ENCODE data around the gene CEP85L. TPM values are rescaled to one million over a fixed set of nuclear protein-coding genes. Genes with fewer than 3 reads are reported as not detected.

The CEP85L gene
- total and polyA plus RNA-seq, 4 donors: 1.1 to 21.3 (median 9.4) TPM

GRCh38 chr6:118522422-118522821, 129.0 kb downstream of the CEP85L start:
- H3K27me3 ChIP-seq (ENCODE audit: control insufficient read depth in 1 of 2, insufficient read depth in 2 of 2, low read length in 1 of 2): no peaks in the 10 kb centered on the region
- H3K9me3 ChIP-seq (ENCODE audit: control insufficient read depth, low read length): no peaks in the 10 kb centered on the region
- H3K36me3 ChIP-seq (ENCODE audit: control insufficient read depth in 1 of 2, insufficient read depth in 2 of 2, low read length in 1 of 2): no peaks in the 10 kb centered on the region
- ATAC-seq (ENCODE audit: low FRiP score) (no peak), DNase-seq (no peak)
- peaks cover 0 to 2% of the 10 kb centered on the region in 2 donors for H3K4me1 ChIP-seq (ENCODE audit: control insufficient read depth in 1 of 2, insufficient read depth in 2 of 2, low read length in 2 of 2)
- H3K27ac ChIP-seq (ENCODE audit: low read depth in 1 of 2, low read length in 2 of 2): no peak overlapping the region
- no peak overlapping the region for H3K4me3 ChIP-seq (ENCODE audit: low read length in 2 of 2)
- 94 to 97% methylated on average over 4 of the region's 4 CpGs for WGBS, 2 donors
- intact Hi-C loops (cut with DNase I): no loop called here

- Histone ChIP-seq H3K9me3 (ENCODE audit: control insufficient read depth, low read length) (no peaks in the 10 kb centered on the region), H3K4me1 (ENCODE audit: control insufficient read depth in 1 of 2, insufficient read depth in 2 of 2, low read length in 2 of 2) (peaks cover 0 to 3% of the 10 kb centered on the region in 2 donors), H3K27me3 (ENCODE audit: control insufficient read depth in 1 of 2, insufficient read depth in 2 of 2, low read length in 1 of 2) (no peaks in the 10 kb centered on the region), H3K4me3 (ENCODE audit: low read length in 2 of 2) (no peak overlapping the region), H3K27ac (ENCODE audit: low read depth in 1 of 2, low read length in 2 of 2) (peak overlapping the region in 1 of 2 donors; percentile 76), H3K36me3 (ENCODE audit: control insufficient read depth in 1 of 2, insufficient read depth in 2 of 2, low read length in 1 of 2) (no peaks in the 10 kb centered on the region)
- intact Hi-C loops (cut with DNase I): loop anchor here (5.0 kb wide), 2 partner anchors 38 to 43 kb away; no protein-coding TSS in a partner anchor
- 3 to 13% methylated on average over 3 of the region's 3 CpGs for WGBS, 2 donors
- ATAC-seq (ENCODE audit: low FRiP score): peak; percentile 68
- DNase-seq: no peak
These were observed 136.7 kb downstream of the CEP85L start for GRCh38 chr6:118514689-118515088.

DNA sequence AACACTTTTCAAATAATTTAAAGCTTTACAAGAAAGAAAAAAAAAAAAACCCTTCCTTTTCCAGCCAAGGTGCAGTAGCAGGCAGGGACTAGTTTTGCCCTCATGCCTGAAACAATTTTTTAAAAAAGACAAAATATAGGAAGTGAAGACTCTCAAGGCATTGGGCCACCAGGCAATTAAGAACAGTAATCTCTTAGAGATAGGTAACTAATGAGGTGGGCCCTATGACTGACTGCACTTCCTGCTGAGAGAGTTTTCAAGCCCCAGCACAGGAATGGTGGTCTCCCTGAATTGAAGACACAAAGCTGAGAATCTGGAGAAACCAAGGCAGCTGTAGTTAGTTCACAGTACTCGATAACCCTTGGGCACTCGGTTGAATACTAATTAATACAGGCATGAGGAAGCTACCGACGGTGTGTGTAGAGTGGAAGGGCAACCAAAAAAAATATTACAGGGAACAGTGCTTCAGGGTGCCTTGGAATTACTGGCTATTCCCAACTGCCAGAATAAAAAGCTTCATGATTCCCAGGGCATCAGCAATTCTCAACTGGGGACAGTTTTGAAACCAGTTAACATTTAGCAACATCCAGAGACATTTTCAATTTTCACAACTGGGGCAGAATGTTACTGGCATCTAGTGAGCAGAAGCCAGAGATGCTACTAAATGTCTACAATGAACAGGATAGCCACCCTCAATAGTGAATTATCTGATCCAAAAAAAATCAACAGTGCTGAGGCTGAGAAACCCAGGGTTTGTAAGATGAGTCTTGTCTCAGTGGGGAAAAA, 139.3 kb downstream of the CEP85L start:
- Histone ChIP-seq H3K27ac (ENCODE audit: low read depth in 1 of 2, low read length in 2 of 2) (peak overlapping the region; percentile 22 to 66), H3K4me1 (ENCODE audit: control insufficient read depth in 1 of 2, insufficient read depth in 2 of 2, low read length in 2 of 2) (peaks cover 0 to 3% of the 10 kb centered on the region in 2 donors), H3K9me3 (ENCODE audit: control insufficient read depth, low read length) (no peaks in the 10 kb centered on the region), H3K27me3 (ENCODE audit: control insufficient read depth in 1 of 2, insufficient read depth in 2 of 2, low read length in 1 of 2) (no peaks in the 10 kb centered on the region), H3K4me3 (ENCODE audit: low read length in 2 of 2) (no peak overlapping the region), H3K36me3 (ENCODE audit: control insufficient read depth in 1 of 2, insufficient read depth in 2 of 2, low read length in 1 of 2) (no peaks in the 10 kb centered on the region)
- intact Hi-C loops (cut with DNase I): loop anchor here (5.0 kb wide), 2 partner anchors 40 to 45 kb away; no protein-coding TSS in a partner anchor
- WGBS, 2 donors: 28 to 34% methylated on average over 4 of the region's 4 CpGs
- no peak for ATAC-seq (ENCODE audit: low FRiP score)
- DNase-seq: no peak

- intact Hi-C loops (cut with DNase I): loop anchor here (2.0 to 10.0 kb wide), 5 partner anchors 73 to 224 kb away; no protein-coding TSS in a partner anchor
- no peak for ATAC-seq (ENCODE audit: low FRiP score)
These were observed 142.3 kb downstream of the CEP85L start for GRCh38 chr6:118509009-118509617.

GRCh38 chr6:118507636-118508035, 143.8 kb downstream of the CEP85L start:
- Histone ChIP-seq H3K4me3 (ENCODE audit: low read length in 2 of 2) (no peak overlapping the region), H3K27ac (ENCODE audit: low read depth in 1 of 2, low read length in 2 of 2) (no peak overlapping the region), H3K27me3 (ENCODE audit: control insufficient read depth in 1 of 2, insufficient read depth in 2 of 2, low read length in 1 of 2) (no peaks in the 10 kb centered on the region), H3K9me3 (ENCODE audit: control insufficient read depth, low read length) (no peaks in the 10 kb centered on the region), H3K36me3 (ENCODE audit: control insufficient read depth in 1 of 2, insufficient read depth in 2 of 2, low read length in 1 of 2) (no peaks in the 10 kb centered on the region), H3K4me1 (ENCODE audit: control insufficient read depth in 1 of 2, insufficient read depth in 2 of 2, low read length in 2 of 2) (peaks cover 2 to 3% of the 10 kb centered on the region in 2 donors)
- ATAC-seq (ENCODE audit: low FRiP score) (no peak), DNase-seq (no peak)
- WGBS, 2 donors: 95 to 98% methylated on average over 1 of the region's 1 CpG
- intact Hi-C loops (cut with DNase I): loop anchor here (2.0 to 10.0 kb wide), 5 partner anchors 75 to 223 kb away; no protein-coding TSS in a partner anchor

More at GRCh38 chr6:118509009-118509617, 142.3 kb downstream of the CEP85L start:
- Histone ChIP-seq H3K4me3 (ENCODE audit: low read length in 2 of 2) (no peak overlapping the region), H3K9me3 (ENCODE audit: control insufficient read depth, low read length) (no peaks in the 10 kb centered on the region), H3K36me3 (ENCODE audit: control insufficient read depth in 1 of 2, insufficient read depth in 2 of 2, low read length in 1 of 2) (no peaks in the 10 kb centered on the region), H3K27ac (ENCODE audit: low read depth in 1 of 2, low read length in 2 of 2) (no peak overlapping the region), H3K4me1 (ENCODE audit: control insufficient read depth in 1 of 2, insufficient read depth in 2 of 2, low read length in 2 of 2) (peaks cover 2 to 3% of the 10 kb centered on the region in 2 donors), H3K27me3 (ENCODE audit: control insufficient read depth in 1 of 2, insufficient read depth in 2 of 2, low read length in 1 of 2) (no peaks in the 10 kb centered on the region)
- no peak for DNase-seq
- 8 to 12% methylated on average over 3 of the region's 3 CpGs for whole genome bisulfite sequencing, 2 donors

GRCh38 chr6:118506071-118506638, 145.2 kb downstream of the CEP85L start:
- H3K27ac ChIP-seq (ENCODE audit: low read depth in 1 of 2, low read length in 2 of 2): no peak overlapping the region
- WGBS, 2 donors: 82 to 86% methylated on average over 5 of the region's 5 CpGs
- intact Hi-C loops (cut with DNase I): loop anchor here in 1 of 2 donors (5.0 to 10.0 kb wide), 3 partner anchors 76 to 121 kb away; no protein-coding TSS in a partner anchor
- H3K4me1 ChIP-seq (ENCODE audit: control insufficient read depth in 1 of 2, insufficient read depth in 2 of 2, low read length in 2 of 2): peaks cover 0 to 2% of the 10 kb centered on the region in 2 donors
- no peaks in the 10 kb centered on the region for H3K27me3 ChIP-seq (ENCODE audit: control insufficient read depth in 1 of 2, insufficient read depth in 2 of 2, low read length in 1 of 2)
- no peak for DNase-seq
- no peak for ATAC-seq (ENCODE audit: low FRiP score)
- no peaks in the 10 kb centered on the region for H3K36me3 ChIP-seq (ENCODE audit: control insufficient read depth in 1 of 2, insufficient read depth in 2 of 2, low read length in 1 of 2)
- no peaks in the 10 kb centered on the region for H3K9me3 ChIP-seq (ENCODE audit: control insufficient read depth, low read length)
- no peak overlapping the region for H3K4me3 ChIP-seq (ENCODE audit: low read length in 2 of 2)

DNA sequence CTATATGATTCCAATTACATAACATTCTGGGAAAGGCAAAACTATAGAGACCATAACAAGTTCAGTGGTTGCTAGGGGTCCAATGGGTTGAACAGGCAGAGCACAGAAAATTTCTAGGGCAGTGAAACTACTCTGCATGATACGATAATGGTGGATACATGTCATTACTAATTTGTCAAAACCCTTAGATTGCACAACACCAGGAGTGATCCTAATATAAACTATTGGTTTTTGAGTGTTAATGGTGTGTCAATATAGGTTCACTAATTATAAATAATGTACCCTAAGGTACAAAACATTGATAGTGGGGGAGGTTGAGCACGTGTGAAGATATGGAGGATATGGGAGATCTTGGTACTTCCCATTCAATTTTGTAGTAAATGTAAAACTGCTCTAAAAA, 145.7 kb downstream of the CEP85L start:
- DNase-seq: no peak
- H3K4me1 ChIP-seq (ENCODE audit: control insufficient read depth in 1 of 2, insufficient read depth in 2 of 2, low read length in 2 of 2): peaks cover 0 to 2% of the 10 kb centered on the region in 2 donors
- intact Hi-C loops (cut with DNase I): loop anchor here in 1 of 2 donors (5.0 to 10.0 kb wide), 3 partner anchors 77 to 121 kb away; no protein-coding TSS in a partner anchor
- H3K4me3 ChIP-seq (ENCODE audit: low read length in 2 of 2): no peak overlapping the region
- no peaks in the 10 kb centered on the region for H3K27me3 ChIP-seq (ENCODE audit: control insufficient read depth in 1 of 2, insufficient read depth in 2 of 2, low read length in 1 of 2)
- H3K9me3 ChIP-seq (ENCODE audit: control insufficient read depth, low read length): no peaks in the 10 kb centered on the region
- no peak for ATAC-seq (ENCODE audit: low FRiP score)
- no peaks in the 10 kb centered on the region for H3K36me3 ChIP-seq (ENCODE audit: control insufficient read depth in 1 of 2, insufficient read depth in 2 of 2, low read length in 1 of 2)
- H3K27ac ChIP-seq (ENCODE audit: low read depth in 1 of 2, low read length in 2 of 2): no peak overlapping the region
- WGBS, 2 donors: 98 to 99% methylated on average over 2 of the region's 2 CpGs

DNA sequence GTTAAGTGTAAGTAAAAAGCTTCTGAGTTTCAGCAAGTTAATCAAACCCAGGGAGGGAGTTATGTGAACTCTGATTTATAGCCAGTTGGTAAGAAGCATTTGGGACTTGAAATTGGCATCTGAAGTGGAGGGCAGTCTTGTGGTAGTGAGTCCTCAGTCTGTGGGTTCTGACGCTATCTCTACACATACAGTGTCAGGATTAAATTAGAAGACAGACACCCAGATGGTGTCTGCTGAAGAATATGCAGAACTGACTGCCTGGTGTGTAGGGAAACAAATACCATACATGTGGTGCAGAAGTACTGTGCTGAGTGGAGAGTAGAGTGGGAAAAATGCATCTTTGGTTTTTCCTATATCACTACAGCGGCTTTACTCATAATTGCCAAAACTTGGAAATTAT, 146.8 kb downstream of the CEP85L start:
- intact Hi-C loops (cut with DNase I): loop anchor here in 1 of 2 donors (5.0 to 10.0 kb wide), 3 partner anchors 78 to 120 kb away; no protein-coding TSS in a partner anchor
- H3K9me3 ChIP-seq (ENCODE audit: control insufficient read depth, low read length): no peaks in the 10 kb centered on the region
- no peaks in the 10 kb centered on the region for H3K36me3 ChIP-seq (ENCODE audit: control insufficient read depth in 1 of 2, insufficient read depth in 2 of 2, low read length in 1 of 2)
- H3K4me1 ChIP-seq (ENCODE audit: control insufficient read depth in 1 of 2, insufficient read depth in 2 of 2, low read length in 2 of 2): peaks cover 0 to 2% of the 10 kb centered on the region in 2 donors
- no peak overlapping the region for H3K27ac ChIP-seq (ENCODE audit: low read depth in 1 of 2, low read length in 2 of 2)
- H3K27me3 ChIP-seq (ENCODE audit: control insufficient read depth in 1 of 2, insufficient read depth in 2 of 2, low read length in 1 of 2): no peaks in the 10 kb centered on the region
- no peak overlapping the region for H3K4me3 ChIP-seq (ENCODE audit: low read length in 2 of 2)
- WGBS, 2 donors: 97 to 99% methylated on average over 2 of the region's 2 CpGs
- no peak for DNase-seq
- ATAC-seq (ENCODE audit: low FRiP score): no peak
